Measurements from ENCODE around the gene GABRD. TPM values are rescaled to one million over a fixed set of nuclear protein-coding genes. Genes with fewer than 3 reads are reported as not detected.

GABRD gene
- total and polyA plus RNA-seq, 2 of the 13 experiments (the other 11 are each of a cell fraction or from before 2014, with no cell fraction given): not detected

DNA sequence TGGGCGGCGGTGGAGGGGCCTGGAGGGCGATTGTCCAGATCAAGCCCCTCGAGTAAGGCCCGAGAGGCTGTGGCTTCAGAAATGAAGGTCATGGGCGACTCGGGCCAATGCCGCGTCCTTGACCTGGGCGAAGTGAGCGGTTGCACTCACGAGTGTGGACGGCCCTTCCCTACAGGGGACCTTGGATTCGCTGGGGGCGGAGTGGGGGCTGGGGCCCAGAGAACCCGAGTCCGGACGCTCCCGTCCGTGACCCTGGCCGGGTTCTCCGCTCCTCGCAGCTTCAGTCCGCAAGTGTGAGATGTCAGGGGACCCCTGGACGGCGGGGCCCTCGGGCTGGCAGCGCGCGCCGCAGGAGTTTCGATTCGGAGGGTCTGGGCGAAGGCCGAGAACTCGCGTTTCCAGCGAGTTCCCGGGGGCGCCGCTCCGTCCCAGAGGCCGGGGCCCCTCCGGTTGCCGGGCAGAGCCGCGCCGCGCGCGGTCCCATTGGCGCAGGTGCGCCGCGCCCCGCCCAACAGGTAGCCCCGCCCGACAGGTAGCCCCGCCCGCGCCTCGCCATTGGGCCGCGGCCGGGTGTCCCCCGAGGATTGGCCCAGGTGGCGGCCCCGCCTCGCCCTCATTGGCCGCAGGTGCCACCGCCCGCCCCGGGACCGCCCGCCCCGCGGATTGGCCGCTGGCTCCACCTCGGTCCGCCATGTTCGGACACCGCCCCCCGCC, 30.7 kb downstream of the GABRD start, which contains the start of gene PRKCZ (continued):
- peak; percentile 61 for TF ChIP-seq AGO2 (optimal IDR thresholded peaks at IDR 0.05; ENCODE audit: low read depth, low read length)
- TF ChIP-seq TOPORS (CRISPR knock-in tag; IDR thresholded peaks at IDR 0.05): peak; percentile 33; the same call in 1 of the 2 replicates
- peak; percentile 26 for TF ChIP-seq AGO1 (IDR thresholded peaks at IDR 0.05; ENCODE audit: low read depth, low read length, poor library complexity, severe bottlenecking)
- no peak; the same call in 1 of the 2 replicates for TF ChIP-seq SP5 (CRISPR knock-in tag; IDR thresholded peaks at IDR 0.05; ENCODE audit: borderline replicate concordance, low read depth)
- TF ChIP-seq, protein P1, sequence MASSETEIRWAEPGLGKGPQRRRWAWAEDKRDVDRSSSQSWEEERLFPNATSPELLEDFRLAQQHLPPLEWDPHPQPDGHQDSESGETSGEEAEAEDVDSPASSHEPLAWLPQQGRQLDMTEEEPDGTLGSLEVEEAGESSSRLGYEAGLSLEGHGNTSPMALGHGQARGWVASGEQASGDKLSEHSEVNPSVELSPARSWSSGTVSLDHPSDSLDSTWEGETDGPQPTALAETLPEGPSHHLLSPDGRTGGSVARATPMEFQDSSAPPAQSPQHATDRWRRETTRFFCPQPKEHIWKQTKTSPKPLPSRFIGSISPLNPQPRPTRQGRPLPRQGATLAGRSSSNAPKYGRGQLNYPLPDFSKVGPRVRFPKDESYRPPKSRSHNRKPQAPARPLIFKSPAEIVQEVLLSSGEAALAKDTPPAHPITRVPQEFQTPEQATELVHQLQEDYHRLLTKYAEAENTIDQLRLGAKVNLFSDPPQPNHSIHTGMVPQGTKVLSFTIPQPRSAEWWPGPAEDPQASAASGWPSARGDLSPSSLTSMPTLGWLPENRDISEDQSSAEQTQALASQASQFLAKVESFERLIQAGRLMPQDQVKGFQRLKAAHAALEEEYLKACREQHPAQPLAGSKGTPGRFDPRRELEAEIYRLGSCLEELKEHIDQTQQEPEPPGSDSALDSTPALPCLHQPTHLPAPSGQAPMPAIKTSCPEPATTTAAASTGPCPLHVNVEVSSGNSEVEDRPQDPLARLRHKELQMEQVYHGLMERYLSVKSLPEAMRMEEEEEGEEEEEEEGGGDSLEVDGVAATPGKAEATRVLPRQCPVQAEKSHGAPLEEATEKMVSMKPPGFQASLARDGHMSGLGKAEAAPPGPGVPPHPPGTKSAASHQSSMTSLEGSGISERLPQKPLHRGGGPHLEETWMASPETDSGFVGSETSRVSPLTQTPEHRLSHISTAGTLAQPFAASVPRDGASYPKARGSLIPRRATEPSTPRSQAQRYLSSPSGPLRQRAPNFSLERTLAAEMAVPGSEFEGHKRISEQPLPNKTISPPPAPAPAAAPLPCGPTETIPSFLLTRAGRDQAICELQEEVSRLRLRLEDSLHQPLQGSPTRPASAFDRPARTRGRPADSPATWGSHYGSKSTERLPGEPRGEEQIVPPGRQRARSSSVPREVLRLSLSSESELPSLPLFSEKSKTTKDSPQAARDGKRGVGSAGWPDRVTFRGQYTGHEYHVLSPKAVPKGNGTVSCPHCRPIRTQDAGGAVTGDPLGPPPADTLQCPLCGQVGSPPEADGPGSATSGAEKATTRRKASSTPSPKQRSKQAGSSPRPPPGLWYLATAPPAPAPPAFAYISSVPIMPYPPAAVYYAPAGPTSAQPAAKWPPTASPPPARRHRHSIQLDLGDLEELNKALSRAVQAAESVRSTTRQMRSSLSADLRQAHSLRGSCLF (CRISPR knock-in tag; IDR thresholded peaks at IDR 0.05; ENCODE audit: borderline replicate concordance): no peak
- no peak for TF ChIP-seq SUZ12 (IDR thresholded peaks at IDR 0.05; ENCODE audit: low read depth, low read length)
- 0 out of 2 replicates have a peak, but pooled peaks have one; percentile 64 for TF ChIP-seq ZNF20 (CRISPR knock-in tag; IDR thresholded peaks at IDR 0.05)
- TF ChIP-seq BORCS8-MEF2B (CRISPR knock-in tag; IDR thresholded peaks at IDR 0.05): 0 out of 2 replicates have a peak, but pooled peaks have one; percentile 43
- peak; percentile 89 for TF ChIP-seq NFKB2 (CRISPR knock-in tag; IDR thresholded peaks at IDR 0.05; ENCODE audit: borderline replicate concordance)
- TF ChIP-seq TIGD3 (CRISPR knock-in tag; IDR thresholded peaks at IDR 0.05; ENCODE audit: borderline replicate concordance): peak; percentile 13; the same call in 1 of the 2 replicates
- TF ChIP-seq ZNF101 (CRISPR knock-in tag; IDR thresholded peaks at IDR 0.05; ENCODE audit: borderline replicate concordance, low read depth): no peak
- peak; percentile 89 for TF ChIP-seq PHF21A (CRISPR knock-in tag; IDR thresholded peaks at IDR 0.05)
- no peak for TF ChIP-seq HCFC1 (IDR thresholded peaks at IDR 0.05; ENCODE audit: low read depth, low read length)
- peak; percentile 96; the same call in 1 of the 2 replicates for TF ChIP-seq CAMTA2 (CRISPR knock-in tag; IDR thresholded peaks at IDR 0.05; ENCODE audit: borderline replicate concordance)
- TF ChIP-seq IRX3 (CRISPR knock-in tag; IDR thresholded peaks at IDR 0.05; ENCODE audit: borderline replicate concordance, low read depth): peak; percentile 20; the same call in 1 of the 2 replicates
- TF ChIP-seq RBAK (CRISPR knock-in tag; IDR thresholded peaks at IDR 0.05): no peak
- TF ChIP-seq ZBTB38 (CRISPR knock-in tag; IDR thresholded peaks at IDR 0.05): 0 out of 2 replicates have a peak, but pooled peaks have one; percentile 21
- TF ChIP-seq, protein P2, sequence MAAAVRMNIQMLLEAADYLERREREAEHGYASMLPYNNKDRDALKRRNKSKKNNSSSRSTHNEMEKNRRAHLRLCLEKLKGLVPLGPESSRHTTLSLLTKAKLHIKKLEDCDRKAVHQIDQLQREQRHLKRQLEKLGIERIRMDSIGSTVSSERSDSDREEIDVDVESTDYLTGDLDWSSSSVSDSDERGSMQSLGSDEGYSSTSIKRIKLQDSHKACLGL (CRISPR knock-in tag; IDR thresholded peaks at IDR 0.05): peak; percentile 80; the same call in 1 of the 2 replicates
- no peak for TF ChIP-seq ZNF652 (CRISPR knock-in tag; IDR thresholded peaks at IDR 0.05; ENCODE audit: borderline replicate concordance, low read depth)
- peak; percentile 58 for TF ChIP-seq YEATS4 (CRISPR knock-in tag; IDR thresholded peaks at IDR 0.05; ENCODE audit: borderline replicate concordance)
- peak; percentile 51 for TF ChIP-seq SKI (IDR thresholded peaks at IDR 0.05; ENCODE audit: partially characterized antibody)
- peak; percentile 97 for TF ChIP-seq SP4 (CRISPR knock-in tag; IDR thresholded peaks at IDR 0.05)

Measured in HepG2 (cell line).